GM20000 (cell line): Measurements from ENCODE around the gene SPRED2.

ENCODE experiments used
- DNase-seq: peaks from one replicate; pipeline ENCODE4 v3.0.0; 2012; ENCODE audit warnings: low spot score
- CTCF ChIP-seq: IDR thresholded peaks from 2 replicates; pipeline ENCODE4 v1.5.1; 2012; ENCODE audit warnings: mild to moderate bottlenecking, control low read depth; ENCODE audit errors: extremely low read depth, missing control alignments

SPRED2 gene

GRCh38 chr2:65351234-65351947 lies 81.0 kb downstream of the SPRED2 start:
- TF ChIP-seq CTCF, result no peak
- no peak for DNase-seq

GRCh38 chr2:65350651-65351056 lies 81.7 kb downstream of the SPRED2 start:
- TF ChIP-seq CTCF, result no peak
- DNase-seq, result peak; percentile 63

- no peak for TF ChIP-seq CTCF
- DNase-seq, result no peak
Observed at GRCh38 chr2:65349863-65350262, 82.5 kb downstream of the SPRED2 start.

- no peak for TF ChIP-seq CTCF
- no peak for DNase-seq
Observed at GRCh38 chr2:65347913-65348312, 84.5 kb downstream of the SPRED2 start.

GRCh38 chr2:65345631-65346030 lies 86.8 kb downstream of the SPRED2 start:
- no peak for DNase-seq
- TF ChIP-seq CTCF, result no peak

- DNase-seq, result no peak
- no peak for TF ChIP-seq CTCF
Observed at GRCh38 chr2:65344689-65345088, 87.7 kb downstream of the SPRED2 start.

- no peak for TF ChIP-seq CTCF
- DNase-seq, result no peak
Observed at GRCh38 chr2:65344182-65344581, 88.2 kb downstream of the SPRED2 start.
